K562 (cell line): ENCODE measurements around the gene GADD45GIP1. TPM values are rescaled to one million over a fixed set of nuclear protein-coding genes. Genes with fewer than 3 reads are reported as not detected.
A peak's percentile ranks its signal among the peaks of the same experiment; 100 is the strongest.

ENCODE experiments used
- CLOCK ChIP-seq: fragments of 250-450 bp; sonication (Bioruptor Pico); IDR thresholded peaks from 2 replicates; pipeline ENCODE4 v1.4.0; 2020; ENCODE audit warnings: mild to moderate bottlenecking, moderate library complexity, borderline replicate concordance
- ERF ChIP-seq: fragments of 450-650 bp; formaldehyde crosslinking; IDR thresholded peaks from 2 replicates; pipeline ENCODE4 v1.4.0; 2020; ENCODE audit warnings: mild to moderate bottlenecking, mixed read lengths
- HOXB6 ChIP-seq: fragments of 250-450 bp; sonication (Bioruptor Pico); IDR thresholded peaks from 2 replicates; pipeline ENCODE4 v1.5.1; 2022; ENCODE audit warnings: mild to moderate bottlenecking, borderline replicate concordance
- NFYB ChIP-seq: IDR thresholded peaks from 2 replicates; pipeline ENCODE4 v1.6.1; 2011; ENCODE audit warnings: mild to moderate bottlenecking, moderate library complexity; ENCODE audit not compliant: insufficient read length; ENCODE audit errors: extremely low read depth
- POLR2B ChIP-seq: fragments of 450-650 bp; IDR thresholded peaks from 2 replicates; pipeline ENCODE4 v1.6.1; 2018; ENCODE audit warnings: low read depth; ENCODE audit not compliant: partially characterized antibody
- RREB1 ChIP-seq: fragments of 250-450 bp; sonication (Bioruptor Pico); IDR thresholded peaks from 2 replicates; pipeline ENCODE4 v1.4.0; 2020
- SIN3B ChIP-seq: fragments of 450-650 bp; IDR thresholded peaks from 2 replicates; pipeline ENCODE4 v1.6.1; 2017; ENCODE audit warnings: low read depth, mild to moderate bottlenecking, moderate library complexity
- TEAD4 ChIP-seq, 2 experiments: sonication (generic) in 1 of 2; formaldehyde crosslinking in 1 of 2; IDR thresholded peaks; 2 replicates each; pipeline versions ENCODE4 v1.6.1 to v1.8.0; 2012 to 2022; ENCODE audit warnings: borderline replicate concordance in 1 of 2, inconsistent platforms in 1 of 2, low read length in 1 of 2, mild to moderate bottlenecking in 1 of 2, missing genetic modification reagents in 1 of 2
- ZNF212 ChIP-seq: fragments of 450-650 bp; formaldehyde crosslinking; IDR thresholded peaks from 2 replicates; pipeline ENCODE4 v1.4.0; 2020; ENCODE audit warnings: mild to moderate bottlenecking
- ZNF639 ChIP-seq, 2 experiments: fragments of 200-800 bp in 1 of 2; sonication (Bioruptor generic) in 1 of 2; sonication (generic) in 1 of 2; formaldehyde crosslinking in 1 of 2; IDR thresholded peaks in 1 of 2; conservative IDR thresholded peaks in 1 of 2; 2 replicates each; pipeline versions ENCODE4 v1.5.0 to v1.6.1; 2016 to 2020; ENCODE audit warnings: missing compliant biosample characterization in 1 of 2, missing genetic modification characterization in 1 of 2, missing genetic modification reagents in 1 of 2
- polyA plus RNA-seq, 8 experiments: library from polyadenylated mRNA; depleted of rRNA in 4 of 8; stranded (reverse) in 5 of 8; unstranded in 3 of 8; fragments of >200 nt; fragmentation: Nextera tagmentation in 2 of 8; fragmentation: Illumina TruSeq in 1 of 8; extraction: Ambion mirVana in 2 of 8; extraction: Trizol in 1 of 8; gene quantifications; 2 replicates each; pipeline versions ENCODE4 v1.2.1 to v1.2.3, GENCODE V29; 2011 to 2014; ENCODE audit warnings: inconsistent platforms in 1 of 8, missing spikeins in 1 of 8
- total RNA-seq, 7 experiments: library from RNA; depleted of rRNA in 6 of 7; stranded (reverse); fragments of >200 nt in 6 of 7; fragmentation: Illumina TruSeq in 2 of 7; extraction: Trizol in 2 of 7; gene quantifications; 2 replicates each; pipeline versions ENCODE4 v1.2.1 to v1.2.3, GENCODE V29; 2011 to 2021; ENCODE audit warnings: low replicate concordance in 1 of 7

Gene GADD45GIP1
- total and polyA plus RNA-seq, 9 of the 15 experiments (the other 6 are each of a cell fraction or from before 2014, with no cell fraction given), result 5.1 to 161 (median 29.2) TPM

GRCh38 chr19:12965017-12965811 is 8.2 kb upstream of the GADD45GIP1 start (continued):
- TF ChIP-seq RREB1 (CRISPR knock-in tag) (no peak), ERF (CRISPR knock-in tag) (no peak), NFYB (no peak), ZNF212 (CRISPR knock-in tag) (no peak), ZNF639 (CRISPR knock-in tag; conservative IDR thresholded peaks at IDR 0.05 in 1 of 2, IDR thresholded peaks at IDR 0.05 in 1 of 2) (no peak), HOXB6 (CRISPR knock-in tag) (no peak), TEAD4 (IDR thresholded peaks at IDR 0.05; ENCODE audit: low read length) (peak; percentile 39; the same call in 1 of the 2 replicates), TEAD4 (CRISPR knock-in tag; IDR thresholded peaks at IDR 0.05; ENCODE audit: borderline replicate concordance) (no peak), SIN3B (peak; percentile 26; the same call in 1 of the 2 replicates), CLOCK (no peak), POLR2B (peak; percentile 46)
